WTC11 (cell line): ENCODE measurements around the gene SMARCB1.

Source experiments
- ATF3 ChIP-seq: sonication (generic); formaldehyde crosslinking; conservative IDR thresholded peaks from 2 replicates; pipeline ENCODE4 v1.8.1; 2022; ENCODE audit warnings: mild to moderate bottlenecking, missing genetic modification reagents
- CBFB ChIP-seq: sonication (generic); formaldehyde crosslinking; IDR thresholded peaks from 2 replicates; pipeline ENCODE4 v1.8.1; 2022; ENCODE audit warnings: mild to moderate bottlenecking, low read depth, missing genetic modification reagents
- CTCF ChIP-seq: fragments of 200-600 bp; IDR thresholded peaks from 2 replicates; pipeline ENCODE4 v1.8.0; 2022; ENCODE audit warnings: antibody characterized with exemption
- ETV6 ChIP-seq: sonication (generic); formaldehyde crosslinking; IDR thresholded peaks from 2 replicates; pipeline ENCODE4 v1.8.1; 2022; ENCODE audit warnings: mild to moderate bottlenecking, missing genetic modification reagents
- FOXK1 ChIP-seq: sonication (generic); formaldehyde crosslinking; IDR thresholded peaks from 2 replicates; pipeline ENCODE4 v1.8.0; 2022; ENCODE audit warnings: mild to moderate bottlenecking, moderate library complexity, missing genetic modification reagents
- GTF2I ChIP-seq: fragments of 250-450 bp; sonication (Bioruptor Pico); conservative IDR thresholded peaks from 2 replicates; pipeline ENCODE4 v1.4.0; 2021; ENCODE audit warnings: mild to moderate bottlenecking
- MAX ChIP-seq: sonication (generic); formaldehyde crosslinking; IDR thresholded peaks from 2 replicates; pipeline ENCODE4 v1.8.0; 2022; ENCODE audit warnings: mild to moderate bottlenecking, missing genetic modification reagents
- SP1 ChIP-seq: sonication (generic); formaldehyde crosslinking; conservative IDR thresholded peaks from 2 replicates; pipeline ENCODE4 v1.8.1; 2022; ENCODE audit warnings: missing genetic modification reagents
- ZBTB43 ChIP-seq: sonication (generic); formaldehyde crosslinking; IDR thresholded peaks from 2 replicates; pipeline ENCODE4 v1.8.1; 2023; ENCODE audit warnings: mild to moderate bottlenecking, missing genetic modification reagents

GRCh38 chr22:23882370-23882769 is 95.6 kb downstream of the SMARCB1 start:
- TF ChIP-seq CTCF (no peak), GTF2I (CRISPR knock-in tag) (no peak), FOXK1 (no peak), MAX (CRISPR knock-in tag) (no peak), SP1 (CRISPR knock-in tag) (no peak), CBFB (CRISPR knock-in tag) (no peak), ETV6 (no peak), ATF3 (no peak), ZBTB43 (CRISPR knock-in tag) (no peak)
